ENCODE results near the gene ZNF467. TPM values are rescaled to one million over a fixed set of nuclear protein-coding genes. Genes with fewer than 3 reads are reported as not detected.

ZNF467 gene
- total and polyA plus RNA-seq, 2 donors (not counting 3 experiments of a cell fraction or from before 2014, with no cell fraction given), result 4.2 to 8.9 TPM

GRCh38 chr7:149750122-149750845 is 23.1 kb downstream of the ZNF467 start:
- FAIRE-seq (no peak), DNase-seq (ENCODE audit: low read depth, low spot score) (no peak)
- H3K9me1 ChIP-seq (replicated peaks; ENCODE audit: control insufficient read depth, extremely low read depth, insufficient read depth, low read length), result no peaks in the 10 kb centered on the region
- peaks cover 0 to 2% of the 10 kb centered on the region in 2 experiments for H3K27me3 ChIP-seq (ENCODE audit: control insufficient read depth in 2 of 2, insufficient read depth in 2 of 2, low read length in 2 of 2)
- no peaks in the 10 kb centered on the region for H3K9me3 ChIP-seq (replicated peaks; ENCODE audit: control insufficient read depth, insufficient read depth, low read length)
- H3K9ac ChIP-seq (replicated peaks; ENCODE audit: extremely low read depth, insufficient read depth, low read length), result no peak overlapping the region
- no peak overlapping the region for H3K4me3 ChIP-seq (replicated peaks in 1 of 3; ENCODE audit: insufficient read depth in 1 of 3, low read depth in 1 of 3, low read length in 3 of 3)
- no peak overlapping the region for H2AFZ ChIP-seq (ENCODE audit: low read depth, low read length)
- no peak overlapping the region for H3K4me2 ChIP-seq (ENCODE audit: insufficient read depth, low read length)
- no peaks in the 10 kb centered on the region for H3K79me2 ChIP-seq (ENCODE audit: control insufficient read depth, insufficient read depth, low read length)
- BruUV-seq (replicated peaks), result no TSS peak
- H3K4me1 ChIP-seq (ENCODE audit: control insufficient read depth, extremely low read depth, insufficient read depth, low read length), result no peaks in the 10 kb centered on the region
- H3K27ac ChIP-seq (ENCODE audit: insufficient read depth, low read depth, low read length), result no peak overlapping the region
- CTCF ChIA-PET, result interaction anchor here (1.2 to 4.6 kb wide), 3 partner anchors 9 to 87 kb away, joined by 4 to 34 read pairs (median 33); no protein-coding TSS in a partner anchor
- intact Hi-C loops (cut with micrococcal nuclease) (no loop called here), dilution Hi-C loops (cut with MboI; ENCODE audit: extremely low pct_ligation_motif_present, low sequenced_read_pairs) (no loop called here)
- POLR2A ChIA-PET, result no interaction called here
- no peaks in the 10 kb centered on the region for H4K20me1 ChIP-seq (replicated peaks; ENCODE audit: control insufficient read depth, extremely low read depth, insufficient read depth, low read length)
- TF ChIP-seq CTCF (IDR thresholded peaks at IDR 0.05; ENCODE audit: extremely low read depth in 1 of 2, insufficient read depth in 1 of 2, low read depth in 1 of 2, low read length in 2 of 2) (no peak), MYC (IDR thresholded peaks at IDR 0.05; ENCODE audit: low read depth, low read length) (no peak), GATA2 (IDR thresholded peaks at IDR 0.05; ENCODE audit: insufficient read depth, insufficient read length, low read depth, low read length) (no peak), POLR2A (IDR thresholded peaks at IDR 0.05; ENCODE audit: low read depth, low read length) (no peak), JUN (IDR thresholded peaks at IDR 0.05; ENCODE audit: borderline replicate concordance, insufficient read depth, insufficient read length, low read depth) (no peak), EZH2 (IDR thresholded peaks at IDR 0.05; ENCODE audit: borderline replicate concordance, low read depth, low read length, severe bottlenecking) (no peak), MAX (IDR thresholded peaks at IDR 0.05; ENCODE audit: insufficient read depth, insufficient read length) (no peak)
- no peaks in the 10 kb centered on the region for H3K36me3 ChIP-seq (ENCODE audit: control insufficient read depth in 2 of 2, extremely low read depth in 1 of 2, insufficient read depth in 2 of 2, low read length in 2 of 2)

Data from endothelial cell of umbilical vein (primary cell).